Natural killer cell (primary cell): ENCODE results near the gene GID8. TPM values are rescaled to one million over a fixed set of nuclear protein-coding genes. Genes with fewer than 3 reads are reported as not detected.

Experiments
- ATAC-seq, 3 donors: fragments of 150-1000 bp in 2 of 3; fragments of 200-7000 bp in 1 of 3; cut with Tn5 transposase; 1 replicate in 1 of 3; 2 replicates in 2 of 3; pipeline ENCODE4 v1.10.0; 2021; ENCODE audit warnings: mild to moderate bottlenecking in 2 of 3, moderate library complexity in 2 of 3
- DNase-seq, 2 donors: peaks; one replicate each; pipeline versions ENCODE4 v3.0.0 to v3.0.0-alpha.2; 2013 to 2021; ENCODE audit warnings: mixed read lengths in 1 of 2
- H3K27ac ChIP-seq: one replicate; pipeline ENCODE4 v1.5.1; 2013; ENCODE audit warnings: mild to moderate bottlenecking, low read length
- H3K27me3 ChIP-seq: one replicate; pipeline ENCODE4 v1.6.1; 2013; ENCODE audit warnings: low read length; ENCODE audit not compliant: control insufficient read depth, insufficient read depth
- H3K36me3 ChIP-seq: one replicate; pipeline ENCODE4 v1.6.1; 2013; ENCODE audit warnings: low read length; ENCODE audit not compliant: control insufficient read depth, insufficient read depth
- H3K4me1 ChIP-seq: one replicate; pipeline ENCODE4 v1.6.1; 2013; ENCODE audit warnings: low read length; ENCODE audit not compliant: control insufficient read depth, insufficient read depth
- H3K4me3 ChIP-seq: one replicate; pipeline ENCODE4 v1.5.1; 2013; ENCODE audit warnings: low read length
- H3K9me3 ChIP-seq: one replicate; pipeline ENCODE4 v1.6.1; 2013; ENCODE audit warnings: low read length; ENCODE audit not compliant: control insufficient read depth, insufficient read depth
- H3K27ac Mint-ChIP-seq, 2 donors: one replicate each; pipeline ENCODE4 v1.8.0; 2022; ENCODE audit warnings: mild to moderate bottlenecking in 2 of 2, mixed read lengths in 2 of 2, moderate library complexity in 1 of 2
- H3K27me3 Mint-ChIP-seq, 2 donors: one replicate each; pipeline ENCODE4 v1.8.0; 2022; ENCODE audit warnings: low read depth in 2 of 2, mixed read lengths in 2 of 2
- H3K36me3 Mint-ChIP-seq: one replicate; pipeline ENCODE4 v1.8.0; 2022; ENCODE audit warnings: mixed read lengths
- H3K4me1 Mint-ChIP-seq, 2 donors: one replicate each; pipeline ENCODE4 v1.8.0; 2022; ENCODE audit warnings: mixed read lengths in 2 of 2
- H3K4me3 Mint-ChIP-seq: one replicate; pipeline ENCODE4 v1.8.0; 2022; ENCODE audit warnings: mild to moderate bottlenecking, moderate library complexity, mixed read lengths
- H3K9me3 Mint-ChIP-seq, 2 donors: one replicate each; pipeline ENCODE4 v1.8.0; 2022; ENCODE audit warnings: mixed read lengths in 2 of 2
- WGBS: methylation state at CpG from one replicate; pipeline ENCODE4 v1.1.7; 2013; ENCODE audit warnings: missing lambda C conversion rate; ENCODE audit not compliant: insufficient coverage; 5-methylcytosine and 5-hydroxymethylcytosine counted together
- intact Hi-C: fragments of 100-400 bp; cut with micrococcal nuclease; formaldehyde crosslinking; loops from one replicate; pipeline ENCODE4 v1.14.2; 2022
- total RNA-seq, 4 donors: library from RNA; stranded (reverse); fragments of 120-200 nt in 1 of 4; gene quantifications; one replicate each; pipeline versions ENCODE4 v1.2.3 to v1.2.4, GENCODE V29; 2013 to 2022
- TF ChIP-seq, protein P1 (sequence below): fragments of 200-600 bp; IDR thresholded peaks from one replicate; pipeline ENCODE4 v1.8.0; 2022; ENCODE audit warnings: antibody characterized with exemption

The GID8 gene
- total RNA-seq, 3 donors from 2014 or later (not counting 1 experiment from before 2014, with no cell fraction given) = 45.1 to 60.1 (median 53.1) TPM

DNA sequence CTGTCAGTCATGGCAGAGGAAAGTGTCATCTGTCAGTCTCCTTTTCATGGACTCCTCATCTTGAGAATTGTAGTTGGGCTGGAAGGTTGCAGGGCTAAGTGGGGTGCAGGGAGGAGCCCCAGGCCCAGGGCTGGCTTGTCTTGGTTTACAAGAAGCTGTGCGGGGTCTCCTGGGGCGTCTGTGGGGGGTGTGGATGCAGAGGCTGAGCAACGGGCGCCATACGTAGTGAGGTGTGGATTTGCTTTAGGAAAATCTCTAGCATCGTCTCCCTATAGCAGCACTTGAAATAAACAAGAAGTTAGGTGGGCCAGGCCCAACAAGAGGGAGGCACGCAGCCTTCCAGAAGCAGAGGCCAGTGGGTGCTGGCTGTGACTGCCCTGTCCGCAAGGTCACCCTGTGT is 12.8 kb downstream of the GID8 start:
- H3K27ac ChIP-seq = no peak overlapping the region
- TF ChIP-seq, protein P1, sequence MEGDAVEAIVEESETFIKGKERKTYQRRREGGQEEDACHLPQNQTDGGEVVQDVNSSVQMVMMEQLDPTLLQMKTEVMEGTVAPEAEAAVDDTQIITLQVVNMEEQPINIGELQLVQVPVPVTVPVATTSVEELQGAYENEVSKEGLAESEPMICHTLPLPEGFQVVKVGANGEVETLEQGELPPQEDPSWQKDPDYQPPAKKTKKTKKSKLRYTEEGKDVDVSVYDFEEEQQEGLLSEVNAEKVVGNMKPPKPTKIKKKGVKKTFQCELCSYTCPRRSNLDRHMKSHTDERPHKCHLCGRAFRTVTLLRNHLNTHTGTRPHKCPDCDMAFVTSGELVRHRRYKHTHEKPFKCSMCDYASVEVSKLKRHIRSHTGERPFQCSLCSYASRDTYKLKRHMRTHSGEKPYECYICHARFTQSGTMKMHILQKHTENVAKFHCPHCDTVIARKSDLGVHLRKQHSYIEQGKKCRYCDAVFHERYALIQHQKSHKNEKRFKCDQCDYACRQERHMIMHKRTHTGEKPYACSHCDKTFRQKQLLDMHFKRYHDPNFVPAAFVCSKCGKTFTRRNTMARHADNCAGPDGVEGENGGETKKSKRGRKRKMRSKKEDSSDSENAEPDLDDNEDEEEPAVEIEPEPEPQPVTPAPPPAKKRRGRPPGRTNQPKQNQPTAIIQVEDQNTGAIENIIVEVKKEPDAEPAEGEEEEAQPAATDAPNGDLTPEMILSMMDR = no peak
- DNase-seq (no peak), ATAC-seq (no peak)
- H3K4me1 ChIP-seq = peaks cover 43% of the 10 kb centered on the region
- Mint-ChIP-seq H3K9me3 (no peaks in the 10 kb centered on the region), H3K4me1 (peaks cover 21 to 29% of the 10 kb centered on the region in 2 donors), H3K36me3 (no peaks in the 10 kb centered on the region), H3K27me3 (no peaks in the 10 kb centered on the region), H3K27ac (peak overlapping the region in 1 of 2 donors; percentile 56), H3K4me3 (no peak overlapping the region)
- no peak overlapping the region for H3K4me3 ChIP-seq
- no peaks in the 10 kb centered on the region for H3K27me3 ChIP-seq
- peaks cover 33% of the 10 kb centered on the region for H3K36me3 ChIP-seq
- no peaks in the 10 kb centered on the region for H3K9me3 ChIP-seq
- intact Hi-C loops = loop anchor here (5.0 kb wide), 1 partner anchor 33 kb away; no protein-coding TSS in a partner anchor
- WGBS = 99% methylated on average over 8 of the region's 8 CpGs

DNA sequence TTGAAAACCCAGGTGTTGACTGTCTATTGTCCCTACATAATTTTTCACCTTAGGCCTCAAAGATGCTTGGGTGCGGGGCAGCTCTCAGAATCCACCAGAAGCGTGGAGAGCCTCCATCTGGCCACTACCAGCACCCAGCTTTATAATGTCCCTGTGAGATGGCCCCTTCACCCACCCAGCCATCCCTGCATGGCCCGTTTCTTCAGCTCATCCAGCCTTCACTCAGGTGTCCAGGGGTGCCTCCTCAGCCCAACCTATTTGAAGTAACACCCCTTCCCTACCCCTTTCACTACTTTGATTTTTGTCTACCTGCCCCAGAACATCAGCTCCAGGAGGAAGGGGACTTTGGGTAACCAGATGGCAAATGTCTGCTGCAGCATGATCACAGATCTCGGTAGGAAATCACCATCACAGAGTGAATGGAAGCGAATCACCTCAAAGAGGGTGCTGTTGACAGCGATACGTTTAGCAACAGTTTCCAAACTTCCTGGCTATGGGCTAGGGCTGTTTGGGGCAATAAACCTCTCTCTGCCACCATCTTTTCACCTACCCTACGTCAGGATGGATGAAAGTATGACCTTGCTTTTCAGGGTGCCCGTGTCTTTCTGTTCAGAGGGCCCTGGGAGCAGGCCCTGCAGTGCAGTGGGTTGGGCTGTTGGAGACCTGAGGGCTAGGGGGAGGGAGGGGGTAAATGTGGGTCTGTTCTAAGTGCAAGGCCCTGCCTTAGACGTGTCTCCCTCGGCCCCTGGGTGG is 13.4 kb downstream of the GID8 start:
- Histone ChIP-seq H3K27ac (peak overlapping the region; percentile 97), H3K27me3 (no peaks in the 10 kb centered on the region), H3K9me3 (no peaks in the 10 kb centered on the region), H3K4me3 (no peak overlapping the region), H3K36me3 (peaks cover 27% of the 10 kb centered on the region), H3K4me1 (peaks cover 45% of the 10 kb centered on the region)
- no peak for DNase-seq
- no peaks in the 10 kb centered on the region for H3K27me3 Mint-ChIP-seq
- H3K4me1 Mint-ChIP-seq = peaks cover 21 to 29% of the 10 kb centered on the region in 2 donors
- H3K36me3 Mint-ChIP-seq = no peaks in the 10 kb centered on the region
- intact Hi-C loops = loop anchor here (5.0 kb wide), 1 partner anchor 34 kb away; no protein-coding TSS in a partner anchor
- no peaks in the 10 kb centered on the region for H3K9me3 Mint-ChIP-seq
- WGBS = 87% methylated on average over 11 of the region's 11 CpGs
- peak overlapping the region; percentile 17 for H3K4me3 Mint-ChIP-seq
- H3K27ac Mint-ChIP-seq = peak overlapping the region in 1 of 2 donors; percentile 56
- ATAC-seq = no peak
- TF ChIP-seq, protein P1 = no peak

DNA sequence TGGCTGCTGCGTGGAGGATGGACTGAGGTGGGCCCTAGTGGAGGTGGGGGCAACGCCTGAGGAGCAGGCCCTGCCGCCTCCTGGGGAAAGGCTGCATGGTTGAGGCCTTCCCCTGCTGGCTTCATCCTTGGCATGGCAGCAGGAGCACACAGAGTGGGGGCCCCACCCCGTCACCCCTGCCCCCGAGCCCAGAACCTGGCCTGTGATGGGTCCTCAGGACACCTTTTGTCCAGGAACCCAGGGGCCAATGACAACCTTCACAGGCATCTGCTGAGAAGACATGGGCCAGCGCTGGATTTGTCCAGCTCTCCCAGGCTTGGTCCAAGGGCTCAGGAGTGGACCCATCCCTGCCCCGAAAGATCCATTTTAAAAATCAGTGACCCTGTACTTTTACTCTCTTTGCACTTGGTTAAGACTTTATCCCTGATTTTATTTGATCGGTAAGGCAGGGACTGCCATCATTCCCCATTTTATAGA is 14.0 kb downstream of the GID8 start:
- Histone ChIP-seq H3K9me3 (no peaks in the 10 kb centered on the region), H3K27me3 (no peaks in the 10 kb centered on the region), H3K4me1 (peaks cover 45% of the 10 kb centered on the region), H3K4me3 (peak overlapping the region; percentile 35), H3K27ac (peak overlapping the region; percentile 97), H3K36me3 (peaks cover 21% of the 10 kb centered on the region)
- H3K36me3 Mint-ChIP-seq = no peaks in the 10 kb centered on the region
- 88% methylated on average over 8 of the region's 8 CpGs for WGBS
- H3K4me3 Mint-ChIP-seq = peak overlapping the region; percentile 66
- peak overlapping the region; percentile 59 to 93 for H3K27ac Mint-ChIP-seq
- TF ChIP-seq, protein P1 = no peak
- no peaks in the 10 kb centered on the region for H3K27me3 Mint-ChIP-seq
- H3K9me3 Mint-ChIP-seq = no peaks in the 10 kb centered on the region
- peaks cover 21 to 29% of the 10 kb centered on the region in 2 donors for H3K4me1 Mint-ChIP-seq
- no peak for ATAC-seq
- no peak for DNase-seq
- intact Hi-C loops = loop anchor here (5.0 kb wide), 1 partner anchor 35 kb away; no protein-coding TSS in a partner anchor
